K562 (cell line): ENCODE data around the gene MYRIP. TPM values are rescaled to one million over a fixed set of nuclear protein-coding genes. Genes with fewer than 3 reads are reported as not detected.

Experiments
- ATAC-seq: fragments of 200-7000 bp; cut with Tn5 transposase; 3 replicates; pipeline ENCODE4 v1.9.1; 2020; ENCODE audit warnings: moderate library complexity
- BruUV-seq: library from RNA; stranded (reverse); fragments of 400-500 nt; replicated peaks from 2 replicates; lab custom pipeline; 2021; lab: Mats Ljungman, UMichigan
- CTCF ChIA-PET: fragments of 300-600 bp; formaldehyde crosslinking; extraction: SDS; loops from one replicate; lab custom pipeline; 2021; ENCODE audit warnings: low intra/inter-chr PET ratio; lab: Yijun Ruan, JAX
- POLR2A ChIA-PET: fragments of 300-600, 350-650 bp; sonication (Branson Sonifier 250); formaldehyde crosslinking; extraction: SDS; loops from one replicate; lab custom pipeline; 2021; ENCODE audit warnings: antibody characterized with exemption, inconsistent platforms; lab: Yijun Ruan, JAX
- DNase-seq, 4 experiments: peaks; one replicate each; pipeline versions ENCODE4 v3.0.0 to v3.0.0-alpha.2; 2011 to 2018; ENCODE audit warnings: low spot score in 3 of 4, mixed read lengths in 3 of 4; ENCODE audit errors: extremely low read depth in 1 of 4
- FAIRE-seq: peaks from 2 replicates; lab custom pipeline; 2011; peaks lifted over from hg19 to GRCh38; lab: Jason Lieb, UNC
- H2AFZ ChIP-seq: 2 replicates; pipeline ENCODE4 v1.6.0; 2011; ENCODE audit warnings: low read depth, low read length, control low read depth, inconsistent platforms
- H3K27ac ChIP-seq: fragments of 200-600 bp; 3 replicates; pipeline ENCODE4 v1.8.0; 2011; ENCODE audit warnings: low read depth, mild to moderate bottlenecking, control low read depth, inconsistent platforms, low read length, moderate library complexity, mixed read lengths; ENCODE audit errors: extremely low read depth
- H3K27me3 ChIP-seq, 2 experiments: fragments of 300-600 bp in 1 of 2; 2 replicates in 1 of 2; 3 replicates in 1 of 2; pipeline versions ENCODE4 v1.6.0 to v1.8.0; 2011; ENCODE audit warnings: inconsistent platforms in 2 of 2, low read length in 2 of 2, mild to moderate bottlenecking in 1 of 2, mixed read lengths in 1 of 2, moderate library complexity in 1 of 2; ENCODE audit not compliant: control insufficient read depth in 2 of 2, insufficient read depth in 2 of 2
- H3K36me3 ChIP-seq: fragments of 300-600 bp; 3 replicates; pipeline ENCODE4 v1.8.0; 2011; ENCODE audit warnings: mild to moderate bottlenecking, low read length, inconsistent platforms; ENCODE audit not compliant: control insufficient read depth, insufficient read depth
- H3K4me1 ChIP-seq, 2 experiments: fragments of 200-600 bp in 1 of 2; replicated peaks in 1 of 2; 2 replicates in 1 of 2; 3 replicates in 1 of 2; pipeline versions ENCODE4 v1.5.1 to v1.8.0; 2011; ENCODE audit warnings: inconsistent platforms in 2 of 2, low read length in 2 of 2, mild to moderate bottlenecking in 1 of 2, mixed read lengths in 1 of 2, moderate library complexity in 1 of 2; ENCODE audit not compliant: control insufficient read depth in 2 of 2, insufficient read depth in 2 of 2
- H3K4me2 ChIP-seq: 2 replicates; pipeline ENCODE4 v1.6.1; 2011; ENCODE audit warnings: low read length, control low read depth, inconsistent platforms, mixed read lengths; ENCODE audit not compliant: insufficient read depth
- H3K4me3 ChIP-seq: fragments of 200-600 bp; sonication (generic), shearing (Covaris generic); 2 replicates; pipeline ENCODE4 v1.5.1; 2016; ENCODE audit warnings: control low read depth, inconsistent platforms
- H3K79me2 ChIP-seq: fragments of 200-600 bp; 3 replicates; pipeline ENCODE4 v1.8.0; 2011; ENCODE audit warnings: low read length, inconsistent platforms; ENCODE audit not compliant: control insufficient read depth, insufficient read depth
- H3K9ac ChIP-seq, 2 experiments: 2 replicates each; pipeline versions ENCODE4 v1.6.0 to v1.6.1; 2011; ENCODE audit warnings: low read depth in 2 of 2, low read length in 2 of 2, control low read depth in 1 of 2, inconsistent platforms in 1 of 2, mild to moderate bottlenecking in 1 of 2, mixed read lengths in 1 of 2; ENCODE audit not compliant: insufficient read depth in 1 of 2
- H3K9me1 ChIP-seq: one replicate; pipeline ENCODE4 v1.6.0; 2011; ENCODE audit warnings: inconsistent platforms, mild to moderate bottlenecking, low read length, moderate library complexity; ENCODE audit not compliant: control insufficient read depth, insufficient read depth
- H3K9me3 ChIP-seq: replicated peaks from 2 replicates; pipeline ENCODE4 v1.5.1; 2011; ENCODE audit warnings: low read depth, low read length, inconsistent platforms; ENCODE audit not compliant: control insufficient read depth, insufficient read depth
- H4K20me1 ChIP-seq: replicated peaks from 2 replicates; pipeline ENCODE4 v1.6.1; 2011; ENCODE audit warnings: low read length, inconsistent platforms, mixed read lengths; ENCODE audit not compliant: control insufficient read depth, insufficient read depth
- NFIC ChIP-seq: fragments of 450-650 bp; IDR thresholded peaks from 2 replicates; pipeline ENCODE4 v1.6.1; 2017; ENCODE audit warnings: mild to moderate bottlenecking, inconsistent platforms
- WGBS: fragments of 100-300 bp; shearing (Covaris generic); methylation state at CpG from one replicate; pipeline ENCODE4 v1.1.6; 2016; ENCODE audit warnings: low coverage, mixed read lengths; ENCODE audit not compliant: insufficient coverage; ENCODE audit errors: missing lambda C conversion rate; 5-methylcytosine and 5-hydroxymethylcytosine counted together
- in situ Hi-C: fragments of 300-500 bp; cut with MboI; formaldehyde crosslinking; loops from 4 replicates; pipeline ENCODE4 v1.15.0; 2018; ENCODE audit warnings: inconsistent platforms, mixed read lengths
- intact Hi-C: fragments of 100-400 bp; cut with micrococcal nuclease; formaldehyde crosslinking; loops from 2 replicates; pipeline ENCODE4 v1.14.2; 2022
- polyA plus RNA-seq, 8 experiments: library from polyadenylated mRNA; depleted of rRNA in 4 of 8; stranded (reverse) in 5 of 8; unstranded in 3 of 8; fragments of >200 nt; fragmentation: Nextera tagmentation in 2 of 8; fragmentation: Illumina TruSeq in 1 of 8; extraction: Ambion mirVana in 2 of 8; extraction: Trizol in 1 of 8; gene quantifications; 2 replicates each; pipeline versions ENCODE4 v1.2.1 to v1.2.3, GENCODE V29; 2011 to 2014; ENCODE audit warnings: inconsistent platforms in 1 of 8, missing spikeins in 1 of 8
- total RNA-seq, 7 experiments: library from RNA; depleted of rRNA in 6 of 7; stranded (reverse); fragments of >200 nt in 6 of 7; fragmentation: Illumina TruSeq in 2 of 7; extraction: Trizol in 2 of 7; gene quantifications; 2 replicates each; pipeline versions ENCODE4 v1.2.1 to v1.2.3, GENCODE V29; 2011 to 2021; ENCODE audit warnings: low replicate concordance in 1 of 7
- TF ChIP-seq, protein P1 (sequence below): fragments of 450-650 bp; IDR thresholded peaks from 2 replicates; pipeline ENCODE4 v1.6.1; 2017; ENCODE audit warnings: antibody characterized with exemption, mild to moderate bottlenecking

Gene MYRIP
- total and polyA plus RNA-seq, 9 of the 15 experiments (the other 6 are each of a cell fraction or from before 2014, with no cell fraction given), result 0.03 to 0.12 TPM; not detected in 7

DNA sequence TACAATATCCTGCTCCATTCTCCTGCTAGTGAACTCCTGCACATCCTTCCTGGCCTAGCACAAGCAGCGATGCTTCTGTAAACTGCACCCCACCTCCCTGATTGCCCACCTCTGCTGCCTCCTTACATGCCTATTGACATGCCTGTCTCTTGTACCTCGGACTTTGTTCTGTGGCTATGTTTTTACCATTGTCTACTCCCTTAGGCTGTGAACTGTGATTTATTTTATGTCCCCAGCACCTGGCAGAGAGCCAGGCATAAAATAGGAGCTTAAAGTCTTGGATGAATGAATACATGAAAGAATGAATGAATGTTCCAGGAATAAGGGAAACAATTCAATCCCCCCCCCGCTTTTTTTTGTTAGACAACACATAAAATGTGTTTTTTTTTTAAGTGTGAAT lies 210.0 kb downstream of the MYRIP start:
- Histone ChIP-seq H3K4me1 (no peaks in the 10 kb centered on the region), H4K20me1 (no peaks in the 10 kb centered on the region), H3K9me1 (no peaks in the 10 kb centered on the region), H3K9me3 (no peaks in the 10 kb centered on the region), H3K27ac (no peak overlapping the region), H3K4me2 (no peak overlapping the region), H3K9ac (no peak overlapping the region), H3K79me2 (no peaks in the 10 kb centered on the region), H3K27me3 (0 out of 5 replicates have a peak, but pooled peaks cover 0 to 5% of the 10 kb centered on the region in 2 experiments), H3K4me3 (no peak overlapping the region), H2AFZ (no peak overlapping the region), H3K36me3 (no peaks in the 10 kb centered on the region)
- FAIRE-seq, result no peak
- TF ChIP-seq, protein P1, sequence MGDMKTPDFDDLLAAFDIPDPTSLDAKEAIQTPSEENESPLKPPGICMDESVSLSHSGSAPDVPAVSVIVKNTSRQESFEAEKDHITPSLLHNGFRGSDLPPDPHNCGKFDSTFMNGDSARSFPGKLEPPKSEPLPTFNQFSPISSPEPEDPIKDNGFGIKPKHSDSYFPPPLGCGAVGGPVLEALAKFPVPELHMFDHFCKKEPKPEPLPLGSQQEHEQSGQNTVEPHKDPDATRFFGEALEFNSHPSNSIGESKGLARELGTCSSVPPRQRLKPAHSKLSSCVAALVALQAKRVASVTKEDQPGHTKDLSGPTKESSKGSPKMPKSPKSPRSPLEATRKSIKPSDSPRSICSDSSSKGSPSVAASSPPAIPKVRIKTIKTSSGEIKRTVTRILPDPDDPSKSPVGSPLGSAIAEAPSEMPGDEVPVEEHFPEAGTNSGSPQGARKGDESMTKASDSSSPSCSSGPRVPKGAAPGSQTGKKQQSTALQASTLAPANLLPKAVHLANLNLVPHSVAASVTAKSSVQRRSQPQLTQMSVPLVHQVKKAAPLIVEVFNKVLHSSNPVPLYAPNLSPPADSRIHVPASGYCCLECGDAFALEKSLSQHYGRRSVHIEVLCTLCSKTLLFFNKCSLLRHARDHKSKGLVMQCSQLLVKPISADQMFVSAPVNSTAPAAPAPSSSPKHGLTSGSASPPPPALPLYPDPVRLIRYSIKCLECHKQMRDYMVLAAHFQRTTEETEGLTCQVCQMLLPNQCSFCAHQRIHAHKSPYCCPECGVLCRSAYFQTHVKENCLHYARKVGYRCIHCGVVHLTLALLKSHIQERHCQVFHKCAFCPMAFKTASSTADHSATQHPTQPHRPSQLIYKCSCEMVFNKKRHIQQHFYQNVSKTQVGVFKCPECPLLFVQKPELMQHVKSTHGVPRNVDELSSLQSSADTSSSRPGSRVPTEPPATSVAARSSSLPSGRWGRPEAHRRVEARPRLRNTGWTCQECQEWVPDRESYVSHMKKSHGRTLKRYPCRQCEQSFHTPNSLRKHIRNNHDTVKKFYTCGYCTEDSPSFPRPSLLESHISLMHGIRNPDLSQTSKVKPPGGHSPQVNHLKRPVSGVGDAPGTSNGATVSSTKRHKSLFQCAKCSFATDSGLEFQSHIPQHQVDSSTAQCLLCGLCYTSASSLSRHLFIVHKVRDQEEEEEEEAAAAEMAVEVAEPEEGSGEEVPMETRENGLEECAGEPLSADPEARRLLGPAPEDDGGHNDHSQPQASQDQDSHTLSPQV, result no peak
- TF ChIP-seq NFIC, result peak; percentile 32
- WGBS, result 2% methylated on average over 3 of the region's 3 CpGs
- POLR2A ChIA-PET, result no interaction called here
- BruUV-seq, result no TSS peak
- no peak for ATAC-seq
- no peak for DNase-seq
- CTCF ChIA-PET, result no interaction called here
- intact Hi-C loops, result loop anchor here (10.0 kb wide), 1 partner anchor 155 kb away; no protein-coding TSS in a partner anchor
- in situ Hi-C loops, result no loop called here
